Measurements from ENCODE around the gene CDY2A. TPM values are rescaled to one million over a fixed set of nuclear protein-coding genes. Genes with fewer than 3 reads are reported as not detected.
"Not testable (repeated sequence)": the region's sequence is repeated elsewhere in the genome, so short reads cannot be mapped to it uniquely, and the experiment has no call there.

The CDY2A gene
- total and polyA plus RNA-seq, 2 of the 4 experiments (the other 2 are of a cell fraction) = not detected

GRCh38 chrY:17998266-17998665, 27.3 kb upstream of the CDY2A start:
- H3K9me3 ChIP-seq (ENCODE audit: control insufficient read depth, insufficient read depth, low read length); H3K18ac ChIP-seq (ENCODE audit: low read depth, low read length); DNase-seq; H4K8ac ChIP-seq (ENCODE audit: low read depth in 2 of 2, low read length in 2 of 2); ATAC-seq (ENCODE audit: low read depth); H3K9ac ChIP-seq (ENCODE audit: low read depth, low read length); H3K56ac ChIP-seq (ENCODE audit: extremely low read depth, insufficient read depth, low read length); H3K4ac ChIP-seq (ENCODE audit: low read depth, low read length); H3K14ac ChIP-seq (replicated peaks; ENCODE audit: low read depth, low read length); POLR2A ChIA-PET (ENCODE audit: unreplicated experiment); H2BK20ac ChIP-seq (ENCODE audit: low read depth, low read length); H4K5ac ChIP-seq (ENCODE audit: low read depth, low read length); H3K23ac ChIP-seq (ENCODE audit: low read depth, low read length); H3K27me3 ChIP-seq (ENCODE audit: control insufficient read depth, insufficient read depth, low read length); CTCF ChIA-PET; in situ Hi-C loops (cut with MboI; ENCODE audit: low sequenced_read_pairs); H2AK5ac ChIP-seq (ENCODE audit: low read depth, low read length); intact Hi-C loops (cut with micrococcal nuclease); H3K36me3 ChIP-seq (ENCODE audit: control insufficient read depth, insufficient read depth, low read length); H4K91ac ChIP-seq (ENCODE audit: insufficient read depth, low read depth, low read length); H2BK15ac ChIP-seq (ENCODE audit: low read depth, low read length); BruUV-seq (replicated peaks); H3K4me1 ChIP-seq (ENCODE audit: control insufficient read depth, insufficient read depth, low read length); H3K79me1 ChIP-seq (ENCODE audit: low read depth in 1 of 2, low read length in 2 of 2); H2AFZ ChIP-seq (replicated peaks; ENCODE audit: low read length, poor library complexity); H3K27ac ChIP-seq (ENCODE audit: insufficient read depth, low read length); dilution Hi-C loops (cut with HindIII; ENCODE audit: low sequenced_read_pairs, unreplicated experiment); H3K4me2 ChIP-seq (ENCODE audit: low read depth, low read length); H2BK120ac ChIP-seq (ENCODE audit: low read depth, low read length); H4K20me1 ChIP-seq (ENCODE audit: insufficient read depth, low read length); H2BK5ac ChIP-seq (ENCODE audit: low read depth, low read length, poor library complexity, severe bottlenecking); H3K4me3 ChIP-seq (ENCODE audit: insufficient read depth, low read depth, low read length); H2AK9ac ChIP-seq (replicated peaks; ENCODE audit: low read depth, low read length, poor library complexity); H3K9me1 ChIP-seq (ENCODE audit: insufficient read depth, low read length): not testable (repeated sequence)
- WGBS, 2 experiments (ENCODE audit: extremely low coverage in 2 of 2, insufficient read length in 1 of 2) = no CpG with 5 or more reads among the region's 2 CpGs

- CTCF ChIA-PET = not testable (repeated sequence)
These were observed 1.7 kb upstream of the CDY2A start for GRCh38 chrY:18023897-18024296.

More at GRCh38 chrY:18023897-18024296, 1.7 kb upstream of the CDY2A start:
- H3K27ac ChIP-seq (ENCODE audit: insufficient read depth, low read length); H2BK120ac ChIP-seq (ENCODE audit: low read depth, low read length); H3K18ac ChIP-seq (ENCODE audit: low read depth, low read length); H3K23ac ChIP-seq (ENCODE audit: low read depth, low read length); in situ Hi-C loops (cut with MboI; ENCODE audit: low sequenced_read_pairs); BruUV-seq (replicated peaks); H3K9me1 ChIP-seq (ENCODE audit: insufficient read depth, low read length); H3K14ac ChIP-seq (replicated peaks; ENCODE audit: low read depth, low read length); H3K56ac ChIP-seq (ENCODE audit: extremely low read depth, insufficient read depth, low read length); H3K9ac ChIP-seq (ENCODE audit: low read depth, low read length); H2BK5ac ChIP-seq (ENCODE audit: low read depth, low read length, poor library complexity, severe bottlenecking); H2BK15ac ChIP-seq (ENCODE audit: low read depth, low read length); H4K5ac ChIP-seq (ENCODE audit: low read depth, low read length); H4K20me1 ChIP-seq (ENCODE audit: insufficient read depth, low read length); intact Hi-C loops (cut with micrococcal nuclease); H2AK9ac ChIP-seq (replicated peaks; ENCODE audit: low read depth, low read length, poor library complexity); H2BK20ac ChIP-seq (ENCODE audit: low read depth, low read length); H4K91ac ChIP-seq (ENCODE audit: insufficient read depth, low read depth, low read length); H3K4me3 ChIP-seq (ENCODE audit: insufficient read depth, low read depth, low read length); H2AFZ ChIP-seq (replicated peaks; ENCODE audit: low read length, poor library complexity); POLR2A ChIA-PET (ENCODE audit: unreplicated experiment); DNase-seq; ATAC-seq (ENCODE audit: low read depth); H3K4ac ChIP-seq (ENCODE audit: low read depth, low read length); H4K8ac ChIP-seq (ENCODE audit: low read depth in 2 of 2, low read length in 2 of 2); H3K9me3 ChIP-seq (ENCODE audit: control insufficient read depth, insufficient read depth, low read length); H3K4me2 ChIP-seq (ENCODE audit: low read depth, low read length); H3K79me1 ChIP-seq (ENCODE audit: low read depth in 1 of 2, low read length in 2 of 2); H3K27me3 ChIP-seq (ENCODE audit: control insufficient read depth, insufficient read depth, low read length); H2AK5ac ChIP-seq (ENCODE audit: low read depth, low read length); H3K4me1 ChIP-seq (ENCODE audit: control insufficient read depth, insufficient read depth, low read length); dilution Hi-C loops (cut with HindIII; ENCODE audit: low sequenced_read_pairs, unreplicated experiment); H3K36me3 ChIP-seq (ENCODE audit: control insufficient read depth, insufficient read depth, low read length): not testable (repeated sequence)
- WGBS, 2 experiments (ENCODE audit: extremely low coverage in 2 of 2, insufficient read length in 1 of 2) = no CpG with 5 or more reads among the region's 2 CpGs

Data from IMR-90 (cell line).